Measurements from ENCODE around the gene ZIM2. TPM values are rescaled to one million over a fixed set of nuclear protein-coding genes. Genes with fewer than 3 reads are reported as not detected.

The ZIM2 gene
- total RNA-seq, 1 donor from 2014 or later: not detected

DNA sequence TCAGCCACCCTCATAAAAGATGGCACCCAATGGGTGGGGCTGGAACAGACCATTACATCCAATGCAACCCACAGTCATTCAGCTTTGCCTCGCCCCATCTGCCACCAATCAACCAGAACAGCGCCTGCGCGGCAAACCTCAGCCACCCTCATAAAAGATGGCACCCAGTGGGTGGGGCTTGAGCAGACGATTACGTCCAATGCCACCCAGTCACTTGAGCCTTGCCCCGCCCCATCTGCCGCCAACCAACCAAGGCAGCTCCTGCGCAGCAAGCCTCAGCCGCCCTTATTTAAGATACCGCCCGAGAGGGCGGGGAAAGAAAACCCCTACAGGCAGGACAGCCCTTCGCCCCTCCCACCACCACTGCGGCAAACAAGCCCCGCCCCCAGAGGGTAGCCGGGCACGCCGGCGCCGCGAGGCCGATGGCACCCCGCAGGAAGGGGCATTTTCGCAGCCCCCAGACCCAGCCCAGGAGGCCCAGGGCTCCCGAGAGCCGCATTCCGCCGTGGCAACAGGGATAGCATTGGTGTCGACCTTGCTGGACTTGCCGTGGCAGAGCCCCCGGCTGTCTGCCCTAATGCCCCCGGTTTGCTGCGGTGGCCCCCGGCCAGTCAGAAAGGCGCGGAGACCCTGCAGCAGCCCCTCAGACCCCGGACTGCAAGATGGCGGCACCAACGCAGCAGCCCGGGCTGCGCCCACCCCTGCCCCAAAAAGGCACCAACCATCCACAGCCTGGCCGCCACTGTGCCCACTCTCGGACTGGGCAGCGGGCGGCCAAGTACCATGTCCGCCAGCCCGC, 675 bp downstream of the ZIM2 start:
- TF ChIP-seq CTCF (IDR thresholded peaks at IDR 0.05): no peak
- peaks cover 4% of the 10 kb centered on the region for H3K36me3 Mint-ChIP-seq (ENCODE audit: unreplicated experiment)
- no peaks in the 10 kb centered on the region for H3K27me3 Mint-ChIP-seq (ENCODE audit: unreplicated experiment)
- peaks cover 24% of the 10 kb centered on the region for H3K9me3 Mint-ChIP-seq (ENCODE audit: unreplicated experiment)
- H3K4me1 Mint-ChIP-seq (ENCODE audit: unreplicated experiment): no peaks in the 10 kb centered on the region
- DNase-seq (ENCODE audit: extremely low spot score, unreplicated experiment): no peak
- no peak overlapping the region for H3K27ac Mint-ChIP-seq (ENCODE audit: unreplicated experiment)
- H3K4me3 Mint-ChIP-seq (ENCODE audit: unreplicated experiment): no peak overlapping the region

DNA sequence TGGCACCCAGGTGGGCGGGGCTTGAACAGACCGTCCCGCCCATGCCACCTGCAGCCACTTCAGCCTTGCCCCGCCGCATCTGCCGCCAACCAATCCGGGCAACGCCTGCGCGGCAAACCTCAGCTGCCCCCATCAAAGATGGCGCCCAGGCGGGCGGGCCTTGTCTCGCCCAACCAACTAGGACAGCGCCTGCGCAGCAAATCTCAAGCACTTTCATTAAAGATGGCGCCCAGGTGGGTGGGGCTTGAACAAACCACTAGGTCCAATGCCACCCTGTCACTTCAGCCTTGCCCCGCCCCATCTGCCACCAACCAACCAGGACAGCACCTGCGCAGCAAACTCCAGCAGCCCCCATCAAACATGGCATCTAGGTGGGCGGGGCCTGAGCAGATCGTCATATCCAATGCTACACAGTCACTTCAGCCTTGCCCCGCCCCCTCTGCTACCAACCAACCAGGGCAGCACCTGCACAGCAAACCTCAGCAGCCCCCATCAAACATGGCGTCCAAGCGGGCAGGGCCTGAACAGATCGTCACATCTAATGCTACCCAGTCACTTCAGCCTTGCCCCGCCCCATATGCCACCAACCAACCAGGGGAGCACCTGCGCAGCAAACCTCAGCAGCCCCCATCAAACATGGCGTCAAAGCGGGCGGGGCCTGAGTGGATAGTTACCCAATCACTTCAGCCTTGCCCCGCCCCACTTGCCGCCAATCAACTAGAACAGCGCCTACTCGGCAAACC, 1.4 kb downstream of the ZIM2 start:
- Mint-ChIP-seq H3K9me3 (ENCODE audit: unreplicated experiment) (peaks cover 24% of the 10 kb centered on the region), H3K27me3 (ENCODE audit: unreplicated experiment) (no peaks in the 10 kb centered on the region), H3K27ac (ENCODE audit: unreplicated experiment) (no peak overlapping the region), H3K4me3 (ENCODE audit: unreplicated experiment) (no peak overlapping the region), H3K4me1 (ENCODE audit: unreplicated experiment) (no peaks in the 10 kb centered on the region), H3K36me3 (ENCODE audit: unreplicated experiment) (peaks cover 4% of the 10 kb centered on the region)
- DNase-seq (ENCODE audit: extremely low spot score, unreplicated experiment): no peak
- no peak for TF ChIP-seq CTCF (IDR thresholded peaks at IDR 0.05)

- no peak for DNase-seq (ENCODE audit: extremely low spot score, unreplicated experiment)
- no peaks in the 10 kb centered on the region for H3K4me1 Mint-ChIP-seq (ENCODE audit: unreplicated experiment)
- H3K9me3 Mint-ChIP-seq (ENCODE audit: unreplicated experiment): peaks cover 32% of the 10 kb centered on the region
- no peak for TF ChIP-seq CTCF (IDR thresholded peaks at IDR 0.05)
- H3K27ac Mint-ChIP-seq (ENCODE audit: unreplicated experiment): no peak overlapping the region
- H3K36me3 Mint-ChIP-seq (ENCODE audit: unreplicated experiment): peaks cover 4% of the 10 kb centered on the region
- H3K4me3 Mint-ChIP-seq (ENCODE audit: unreplicated experiment): no peak overlapping the region
- H3K27me3 Mint-ChIP-seq (ENCODE audit: unreplicated experiment): no peaks in the 10 kb centered on the region
Observed at GRCh38 chr19:56838024-56838908, 2.3 kb downstream of the ZIM2 start.

- H3K36me3 Mint-ChIP-seq (ENCODE audit: unreplicated experiment): peaks cover 4% of the 10 kb centered on the region
- no peak for DNase-seq (ENCODE audit: extremely low spot score, unreplicated experiment)
- TF ChIP-seq CTCF (IDR thresholded peaks at IDR 0.05): no peak
- no peaks in the 10 kb centered on the region for H3K27me3 Mint-ChIP-seq (ENCODE audit: unreplicated experiment)
- no peaks in the 10 kb centered on the region for H3K4me1 Mint-ChIP-seq (ENCODE audit: unreplicated experiment)
- H3K9me3 Mint-ChIP-seq (ENCODE audit: unreplicated experiment): peaks cover 36% of the 10 kb centered on the region
- no peak overlapping the region for H3K4me3 Mint-ChIP-seq (ENCODE audit: unreplicated experiment)
- no peak overlapping the region for H3K27ac Mint-ChIP-seq (ENCODE audit: unreplicated experiment)
Observed at GRCh38 chr19:56837492-56838023, 3.0 kb downstream of the ZIM2 start.
